ENCODE measurements around the gene MUC20.

GRCh38 chr3:195705081-195705991, 15.4 kb upstream of the MUC20 start:
- no peak for TF ChIP-seq CTCF (IDR thresholded peaks at IDR 0.05)
- no peak for TF ChIP-seq POLR2A (IDR thresholded peaks at IDR 0.05)

All from testis (tissue), 2 donors.